Hepatocyte (in vitro differentiated cells): ENCODE results near the gene CAPRIN2. TPM values are rescaled to one million over a fixed set of nuclear protein-coding genes. Genes with fewer than 3 reads are reported as not detected.

Experiments
- DNase-seq: peaks from one replicate; pipeline ENCODE4 v3.0.0-alpha.2; 2016; ENCODE audit warnings: low spot score
- H2AFZ ChIP-seq: fragments of 200-600 bp; sonication (generic); 2 replicates; pipeline ENCODE4 v1.6.0; 2016; ENCODE audit warnings: antibody characterized with exemption, mild to moderate bottlenecking
- H3K27ac ChIP-seq: fragments of 200-600 bp; sonication (generic); 2 replicates; pipeline ENCODE4 v1.5.1; 2016; ENCODE audit warnings: mild to moderate bottlenecking
- H3K27me3 ChIP-seq: fragments of 200-600 bp; sonication (generic); 2 replicates; pipeline ENCODE4 v1.6.1; 2016
- H3K36me3 ChIP-seq: fragments of 200-600 bp; sonication (generic); replicated peaks from 2 replicates; pipeline ENCODE4 v1.5.1; 2016; ENCODE audit warnings: low read depth; ENCODE audit not compliant: insufficient read depth
- H3K4me1 ChIP-seq: fragments of 200-600 bp; sonication (generic); 2 replicates; pipeline ENCODE4 v1.5.1; 2016; ENCODE audit warnings: mild to moderate bottlenecking, moderate library complexity; ENCODE audit not compliant: insufficient read depth
- H3K4me2 ChIP-seq: fragments of 200-600 bp; sonication (generic); 2 replicates; pipeline ENCODE4 v1.6.0; 2016
- H3K4me3 ChIP-seq: fragments of 200-600 bp; sonication (generic); 2 replicates; pipeline ENCODE4 v1.5.1; 2016; ENCODE audit warnings: mild to moderate bottlenecking
- H3K79me2 ChIP-seq: fragments of 200-600 bp; sonication (generic); 2 replicates; pipeline ENCODE4 v1.6.0; 2017; ENCODE audit warnings: mild to moderate bottlenecking
- H3K9me2 ChIP-seq: fragments of 200-600 bp; sonication (generic); replicated peaks from 2 replicates; pipeline ENCODE4 v1.6.0; 2017; ENCODE audit warnings: mild to moderate bottlenecking; ENCODE audit not compliant: insufficient read depth
- H3K9me3 ChIP-seq: fragments of 200-600 bp; sonication (generic); 2 replicates; pipeline ENCODE4 v1.5.1; 2016; ENCODE audit warnings: low read depth, mild to moderate bottlenecking
- H4K20me1 ChIP-seq: fragments of 200-600 bp; sonication (generic); 2 replicates; pipeline ENCODE4 v1.6.0; 2016; ENCODE audit warnings: mild to moderate bottlenecking; ENCODE audit not compliant: insufficient read depth, poor library complexity, severe bottlenecking
- EZH2 ChIP-seq: fragments of 200-600 bp; sonication (generic); IDR thresholded peaks from 2 replicates; pipeline ENCODE4 v1.6.1; 2016; ENCODE audit warnings: antibody characterized with exemption, mild to moderate bottlenecking, borderline replicate concordance
- EZH2phosphoT487 ChIP-seq: fragments of 200-600 bp; sonication (generic); IDR thresholded peaks from one replicate; pipeline ENCODE4 v1.6.1; 2018; ENCODE audit warnings: antibody characterized with exemption, mild to moderate bottlenecking, low read depth, moderate library complexity; ENCODE audit not compliant: unreplicated experiment, severe bottlenecking
- WGBS: methylation state at CpG from one replicate; pipeline ENCODE4 v1.1.6; 2016; ENCODE audit warnings: low lambda C conversion rate; ENCODE audit errors: missing lambda C conversion rate; 5-methylcytosine and 5-hydroxymethylcytosine counted together
- polyA plus RNA-seq: library from polyadenylated mRNA; unstranded; fragments of >200 nt; fragmentation: Nextera tagmentation; extraction: Ambion mirVana; gene quantifications from 2 replicates; pipeline ENCODE4 v1.2.1, GENCODE V29; 2016
- total RNA-seq: library from RNA; depleted of rRNA; stranded (reverse); fragments of >200 nt; gene quantifications from 2 replicates; pipeline ENCODE4 v1.2.3, GENCODE V29; 2014
- TF ChIP-seq, protein P1 (sequence below): fragments of 200-600 bp; sonication (generic); IDR thresholded peaks from 2 replicates; pipeline ENCODE4 v1.5.1; 2016; ENCODE audit warnings: antibody characterized with exemption, mild to moderate bottlenecking; ENCODE audit not compliant: poor library complexity

Gene CAPRIN2
- total and polyA plus RNA-seq, 2 experiments from 2014 or later = 19.0 to 25.4 TPM

DNA sequence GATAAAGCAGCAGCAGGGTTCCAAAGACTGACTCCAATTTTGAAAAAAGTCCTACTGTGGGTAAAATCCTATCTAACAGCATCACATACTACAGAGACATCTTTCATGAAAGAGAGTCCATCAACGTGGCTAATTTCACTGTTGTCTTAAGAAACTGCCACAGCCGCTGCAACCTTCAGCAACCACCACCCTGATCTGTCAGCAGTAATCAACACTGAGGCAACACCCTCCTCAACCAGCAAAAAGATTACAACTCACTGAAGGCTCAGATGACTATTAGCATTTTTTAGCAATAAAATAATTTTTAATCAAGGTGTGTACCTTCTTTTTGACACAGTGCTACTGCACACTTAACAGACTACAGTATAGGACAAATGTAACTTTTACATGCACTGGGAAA is 6.6 kb downstream of the CAPRIN2 start:
- H3K4me3 ChIP-seq = no peak overlapping the region
- TF ChIP-seq EZH2 (no peak), EZH2phosphoT487 (no peak)
- TF ChIP-seq, protein P1, sequence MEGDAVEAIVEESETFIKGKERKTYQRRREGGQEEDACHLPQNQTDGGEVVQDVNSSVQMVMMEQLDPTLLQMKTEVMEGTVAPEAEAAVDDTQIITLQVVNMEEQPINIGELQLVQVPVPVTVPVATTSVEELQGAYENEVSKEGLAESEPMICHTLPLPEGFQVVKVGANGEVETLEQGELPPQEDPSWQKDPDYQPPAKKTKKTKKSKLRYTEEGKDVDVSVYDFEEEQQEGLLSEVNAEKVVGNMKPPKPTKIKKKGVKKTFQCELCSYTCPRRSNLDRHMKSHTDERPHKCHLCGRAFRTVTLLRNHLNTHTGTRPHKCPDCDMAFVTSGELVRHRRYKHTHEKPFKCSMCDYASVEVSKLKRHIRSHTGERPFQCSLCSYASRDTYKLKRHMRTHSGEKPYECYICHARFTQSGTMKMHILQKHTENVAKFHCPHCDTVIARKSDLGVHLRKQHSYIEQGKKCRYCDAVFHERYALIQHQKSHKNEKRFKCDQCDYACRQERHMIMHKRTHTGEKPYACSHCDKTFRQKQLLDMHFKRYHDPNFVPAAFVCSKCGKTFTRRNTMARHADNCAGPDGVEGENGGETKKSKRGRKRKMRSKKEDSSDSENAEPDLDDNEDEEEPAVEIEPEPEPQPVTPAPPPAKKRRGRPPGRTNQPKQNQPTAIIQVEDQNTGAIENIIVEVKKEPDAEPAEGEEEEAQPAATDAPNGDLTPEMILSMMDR = no peak
- H3K27me3 ChIP-seq = no peaks in the 10 kb centered on the region
- DNase-seq = no peak
- H4K20me1 ChIP-seq = peaks cover 6% of the 10 kb centered on the region
- peaks cover 11% of the 10 kb centered on the region for H3K4me1 ChIP-seq
- H3K79me2 ChIP-seq = peaks cover 89% of the 10 kb centered on the region
- 87% methylated on average over 2 of the region's 2 CpGs for WGBS
- H2AFZ ChIP-seq = no peak overlapping the region
- H3K36me3 ChIP-seq = no peaks in the 10 kb centered on the region
- no peak overlapping the region for H3K4me2 ChIP-seq
- no peaks in the 10 kb centered on the region for H3K9me2 ChIP-seq
- no peak overlapping the region for H3K27ac ChIP-seq
- no peaks in the 10 kb centered on the region for H3K9me3 ChIP-seq

DNA sequence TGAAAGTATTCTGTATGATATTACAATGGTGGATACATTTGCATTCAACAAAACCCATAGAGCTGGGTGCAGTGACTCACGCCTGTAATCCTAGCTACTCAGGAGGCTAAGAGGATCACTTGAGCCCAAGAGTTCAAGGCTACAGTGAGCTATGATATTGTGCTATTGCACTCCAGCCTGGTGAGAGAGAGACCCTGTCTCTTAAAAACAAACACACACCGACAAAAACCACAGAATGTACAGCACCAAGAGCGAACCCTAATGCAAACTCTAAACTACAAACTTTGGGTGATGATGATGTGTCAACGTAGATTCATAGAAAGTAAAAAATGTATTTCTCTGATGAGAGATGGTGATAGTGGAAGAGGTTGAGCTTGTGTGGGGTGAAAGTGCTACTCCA is 8.6 kb downstream of the CAPRIN2 start:
- H3K9me2 ChIP-seq = no peaks in the 10 kb centered on the region
- 93% methylated on average over 4 of the region's 4 CpGs for WGBS
- TF ChIP-seq EZH2 = no peak
- TF ChIP-seq, protein P1 = no peak
- TF ChIP-seq EZH2phosphoT487 = no peak
- no peak overlapping the region for H2AFZ ChIP-seq
- H4K20me1 ChIP-seq = peaks cover 4% of the 10 kb centered on the region
- no peaks in the 10 kb centered on the region for H3K36me3 ChIP-seq
- H3K27ac ChIP-seq = no peak overlapping the region
- H3K4me2 ChIP-seq = no peak overlapping the region
- H3K27me3 ChIP-seq = no peaks in the 10 kb centered on the region
- no peak for DNase-seq
- H3K79me2 ChIP-seq = peaks cover 81% of the 10 kb centered on the region
- no peaks in the 10 kb centered on the region for H3K9me3 ChIP-seq
- H3K4me1 ChIP-seq = peaks cover 4% of the 10 kb centered on the region
- H3K4me3 ChIP-seq = no peak overlapping the region

GRCh38 chr12:30744321-30744720 is 10.4 kb downstream of the CAPRIN2 start:
- Histone ChIP-seq H3K9me3 (no peaks in the 10 kb centered on the region), H3K4me1 (no peaks in the 10 kb centered on the region), H3K9me2 (no peaks in the 10 kb centered on the region), H3K4me3 (no peak overlapping the region), H3K27me3 (no peaks in the 10 kb centered on the region), H3K79me2 (peaks cover 69% of the 10 kb centered on the region), H3K4me2 (no peak overlapping the region), H2AFZ (no peak overlapping the region), H4K20me1 (peaks cover 4% of the 10 kb centered on the region), H3K36me3 (no peaks in the 10 kb centered on the region), H3K27ac (no peak overlapping the region)
- 98% methylated on average over 2 of the region's 2 CpGs for WGBS
- no peak for DNase-seq
- TF ChIP-seq, protein P1 = no peak
- TF ChIP-seq EZH2 = no peak
- TF ChIP-seq EZH2phosphoT487 = no peak

GRCh38 chr12:30740274-30740673 is 14.5 kb downstream of the CAPRIN2 start:
- no peaks in the 10 kb centered on the region for H3K9me3 ChIP-seq
- H3K79me2 ChIP-seq = peaks cover 41% of the 10 kb centered on the region
- no peaks in the 10 kb centered on the region for H3K27me3 ChIP-seq

More at GRCh38 chr12:30740274-30740673, 14.5 kb downstream of the CAPRIN2 start:
- Histone ChIP-seq H3K4me2 (no peak overlapping the region), H3K27ac (no peak overlapping the region), H2AFZ (no peak overlapping the region), H3K4me3 (no peak overlapping the region), H3K36me3 (no peaks in the 10 kb centered on the region), H4K20me1 (peaks cover 4% of the 10 kb centered on the region), H3K4me1 (no peaks in the 10 kb centered on the region), H3K9me2 (no peaks in the 10 kb centered on the region)
- TF ChIP-seq EZH2 (no peak), EZH2phosphoT487 (no peak)
- TF ChIP-seq, protein P1 = no peak
- no peak for DNase-seq
